OCI-LY1 (cell line): ENCODE data around the gene HCK.

Source experiments
- EZH2 ChIP-seq: fragments of 200-600 bp; sonication (generic), shearing (Covaris generic); IDR thresholded peaks from 2 replicates; pipeline ENCODE4 v1.8.0; 2017; ENCODE audit warnings: borderline replicate concordance, mixed run types, mild to moderate bottlenecking, antibody characterized with exemption, low read length, moderate library complexity, mixed read lengths
- TF ChIP-seq, protein P1 (sequence below): fragments of 200-600 bp; sonication (generic), shearing (Covaris generic); IDR thresholded peaks from 2 replicates; pipeline ENCODE4 v1.5.1; 2017; ENCODE audit warnings: mild to moderate bottlenecking, antibody characterized with exemption, low read length, moderate library complexity, mixed read lengths

DNA sequence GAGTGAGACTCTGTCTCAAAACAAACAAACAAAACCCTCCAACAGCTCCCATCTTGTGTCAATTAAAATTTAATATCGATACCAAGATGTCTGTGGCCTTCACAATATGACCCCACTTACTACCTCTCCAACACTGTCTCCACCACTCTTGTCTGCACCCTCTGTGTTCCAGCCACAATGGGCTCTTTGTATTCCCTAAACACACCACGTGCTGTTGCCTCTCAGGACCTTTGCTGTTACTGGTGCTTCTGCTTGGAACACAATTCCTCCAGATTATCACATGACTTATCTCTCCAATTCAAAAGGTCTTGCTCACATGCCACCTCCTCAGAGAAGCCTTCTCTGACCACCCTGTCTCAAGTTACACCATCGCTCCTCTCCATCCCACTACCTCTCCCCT is 6.0 kb upstream of the HCK start:
- no peak for TF ChIP-seq EZH2
- TF ChIP-seq, protein P1, sequence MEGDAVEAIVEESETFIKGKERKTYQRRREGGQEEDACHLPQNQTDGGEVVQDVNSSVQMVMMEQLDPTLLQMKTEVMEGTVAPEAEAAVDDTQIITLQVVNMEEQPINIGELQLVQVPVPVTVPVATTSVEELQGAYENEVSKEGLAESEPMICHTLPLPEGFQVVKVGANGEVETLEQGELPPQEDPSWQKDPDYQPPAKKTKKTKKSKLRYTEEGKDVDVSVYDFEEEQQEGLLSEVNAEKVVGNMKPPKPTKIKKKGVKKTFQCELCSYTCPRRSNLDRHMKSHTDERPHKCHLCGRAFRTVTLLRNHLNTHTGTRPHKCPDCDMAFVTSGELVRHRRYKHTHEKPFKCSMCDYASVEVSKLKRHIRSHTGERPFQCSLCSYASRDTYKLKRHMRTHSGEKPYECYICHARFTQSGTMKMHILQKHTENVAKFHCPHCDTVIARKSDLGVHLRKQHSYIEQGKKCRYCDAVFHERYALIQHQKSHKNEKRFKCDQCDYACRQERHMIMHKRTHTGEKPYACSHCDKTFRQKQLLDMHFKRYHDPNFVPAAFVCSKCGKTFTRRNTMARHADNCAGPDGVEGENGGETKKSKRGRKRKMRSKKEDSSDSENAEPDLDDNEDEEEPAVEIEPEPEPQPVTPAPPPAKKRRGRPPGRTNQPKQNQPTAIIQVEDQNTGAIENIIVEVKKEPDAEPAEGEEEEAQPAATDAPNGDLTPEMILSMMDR: no peak
